Dermis microvascular lymphatic vessel endothelial cell (primary cell): Measurements from ENCODE around the gene AJAP1. TPM values are rescaled to one million over a fixed set of nuclear protein-coding genes. Genes with fewer than 3 reads are reported as not detected.
"Not testable (repeated sequence)": the region's sequence is repeated elsewhere in the genome, so short reads cannot be mapped to it uniquely, and the experiment has no call there.

Experiments
- DNase-seq, 2 donors: peaks; one replicate each; pipeline versions ENCODE4 v3.0.0 to v3.0.0-alpha.2; 2010; ENCODE audit warnings: low read depth in 2 of 2
- total RNA-seq: library from RNA; depleted of rRNA; stranded (reverse); fragments of >200 nt; gene quantifications from 2 replicates; pipeline ENCODE4 v1.2.1, GENCODE V29; 2014

AJAP1 gene
- total RNA-seq, result under 0.01 TPM in 1 of 2 replicates, not detected in the other

DNA sequence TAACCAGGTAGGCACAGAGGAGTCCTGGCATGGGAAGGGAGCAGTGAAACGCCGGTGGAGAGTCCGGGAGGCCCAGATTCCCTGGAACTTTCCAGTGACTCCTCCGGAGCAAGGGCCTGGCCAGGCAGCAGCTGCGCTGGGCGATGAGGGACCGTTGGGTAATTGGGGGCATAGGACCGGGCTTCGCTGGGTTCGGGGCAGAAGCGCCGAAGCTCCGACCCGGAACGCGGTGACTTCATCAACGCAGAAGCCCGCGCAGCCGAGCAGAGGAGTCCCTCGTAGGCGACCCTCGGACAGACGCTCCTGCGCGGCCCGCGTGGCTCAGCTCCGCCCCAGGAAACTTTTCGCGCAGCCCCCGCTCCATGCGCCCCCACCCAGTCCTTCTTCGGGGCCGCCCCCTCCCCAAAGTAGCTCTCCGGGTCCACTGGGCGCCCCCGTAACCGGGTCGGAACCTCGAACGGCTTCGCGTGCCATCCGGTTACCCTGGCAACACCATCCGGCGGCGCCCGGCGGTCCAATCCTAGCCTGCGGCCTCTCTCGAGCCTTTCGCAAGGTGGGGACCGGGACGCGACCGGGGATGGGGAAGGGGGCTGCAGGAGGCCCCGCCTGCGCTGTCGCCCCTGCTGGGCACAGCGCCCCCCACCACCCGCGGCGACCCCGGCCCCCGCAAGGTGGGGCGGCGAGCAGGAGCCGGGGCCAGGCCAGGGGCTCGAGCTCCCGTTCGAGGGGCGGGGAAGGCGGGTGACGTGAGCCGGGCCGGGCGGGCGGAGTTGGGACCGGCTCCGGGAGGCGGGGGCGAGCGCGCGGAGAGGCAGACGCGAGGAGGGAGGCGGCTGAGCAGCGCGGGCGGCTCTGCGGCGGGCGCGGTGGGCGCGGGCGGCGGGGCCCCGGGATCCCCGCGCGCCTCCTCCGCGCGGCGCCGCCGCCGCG lies at the start of gene AJAP1:
TSS of gene AJAP1 (plus strand) at position 814 of the 930 bp plus-strand sequence. CDS start 817 bp downstream, outside the sequence.
- no peak for DNase-seq

DNA sequence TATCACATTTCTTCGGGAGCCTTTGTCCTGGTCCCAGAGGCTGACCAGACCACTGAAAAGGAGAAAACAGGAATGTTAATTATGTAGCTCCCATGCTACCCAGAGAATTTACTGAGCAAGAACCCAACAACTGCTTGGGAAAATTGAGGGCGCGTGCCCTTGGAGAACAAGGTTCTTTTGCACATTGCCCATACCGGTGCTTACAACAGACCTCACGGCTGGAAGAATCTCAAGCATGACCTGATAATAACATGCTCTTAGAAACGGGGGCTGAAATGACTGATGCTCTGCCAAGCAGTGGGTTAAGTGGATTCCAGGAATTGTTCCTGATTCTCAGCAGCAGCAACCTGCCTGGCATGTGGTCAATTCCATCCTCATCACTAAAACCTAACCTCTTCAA lies 49.3 kb upstream of the AJAP1 start:
- no peak for DNase-seq

DNA sequence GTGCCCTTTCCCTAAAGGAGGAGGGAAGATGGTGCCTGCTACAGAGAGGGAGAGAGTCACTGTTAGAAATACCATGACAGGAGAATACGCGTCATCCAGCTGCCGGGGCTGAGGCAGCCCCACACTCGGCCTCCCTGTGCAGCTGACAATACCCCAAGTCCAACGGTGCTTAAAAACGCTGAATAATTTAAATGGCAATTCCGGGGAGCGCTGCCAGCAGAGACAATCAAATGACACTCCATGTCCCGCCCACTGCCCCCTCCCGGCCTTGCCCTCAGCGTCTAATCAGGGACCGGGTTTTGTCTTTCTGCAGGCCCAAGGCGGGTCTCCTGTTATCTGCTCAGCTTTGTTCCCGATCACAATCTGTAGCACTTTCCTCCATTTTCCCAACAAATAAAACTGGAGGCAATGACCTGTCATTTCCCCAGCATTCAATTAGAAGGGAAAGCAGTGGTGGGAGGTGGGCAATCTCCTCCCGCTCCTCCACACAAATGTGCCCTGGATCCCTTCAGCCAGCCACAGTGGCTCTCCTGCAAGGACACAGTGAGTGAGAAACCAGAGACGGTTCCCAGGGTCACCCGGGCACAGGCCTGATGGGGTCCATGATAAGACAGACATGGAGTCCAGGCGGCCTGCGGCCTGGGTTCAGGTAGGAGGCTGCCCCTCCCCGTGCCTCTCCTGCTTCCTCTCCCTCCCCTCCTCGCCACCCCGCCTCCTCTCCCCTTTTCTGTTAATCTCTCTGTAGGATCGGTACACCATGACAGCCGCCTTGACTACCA lies 42.7 kb upstream of the AJAP1 start:
- no peak for DNase-seq

DNA sequence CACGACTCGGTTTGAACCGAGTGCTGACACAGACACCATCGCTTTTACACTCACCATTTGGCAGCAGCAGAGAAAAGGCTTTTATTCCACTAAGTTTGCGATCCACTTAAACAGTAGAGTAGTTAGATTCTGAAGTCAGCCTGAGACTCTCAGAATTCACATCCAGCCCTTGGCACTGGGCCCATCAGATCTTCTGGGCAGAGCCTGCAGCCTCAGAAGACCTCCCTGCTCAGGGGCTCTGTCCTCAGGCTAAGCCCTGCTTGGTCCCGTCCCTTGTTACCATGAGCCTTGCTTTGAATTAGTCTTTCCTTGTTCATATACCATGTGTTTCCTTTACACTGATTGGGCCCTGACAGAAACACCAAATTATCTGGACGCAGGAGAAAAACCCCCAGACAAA lies 41.4 kb upstream of the AJAP1 start:
- no peak for DNase-seq

GRCh38 chr1:4613606-4614370 lies 40.6 kb upstream of the AJAP1 start:
- DNase-seq, result no peak

GRCh38 chr1:4614371-4615137 lies 39.9 kb upstream of the AJAP1 start:
- no peak for DNase-seq

DNA sequence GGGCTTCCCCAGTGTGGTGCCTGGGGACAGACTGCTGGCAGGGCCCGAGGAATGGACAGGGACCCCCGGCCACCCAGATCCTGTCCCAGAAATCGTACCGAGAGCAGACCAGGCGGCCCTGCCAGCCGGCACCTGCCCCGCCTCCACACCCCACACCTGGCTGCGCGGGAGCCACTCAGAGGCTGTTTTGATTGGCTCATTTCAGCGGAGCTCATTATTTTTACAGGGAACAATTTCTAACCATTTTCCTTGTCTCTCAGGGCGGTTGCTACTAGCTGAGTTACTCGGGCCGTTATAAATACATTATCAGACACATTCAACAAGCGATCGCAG lies 39.3 kb upstream of the AJAP1 start:
- no peak for DNase-seq

DNA sequence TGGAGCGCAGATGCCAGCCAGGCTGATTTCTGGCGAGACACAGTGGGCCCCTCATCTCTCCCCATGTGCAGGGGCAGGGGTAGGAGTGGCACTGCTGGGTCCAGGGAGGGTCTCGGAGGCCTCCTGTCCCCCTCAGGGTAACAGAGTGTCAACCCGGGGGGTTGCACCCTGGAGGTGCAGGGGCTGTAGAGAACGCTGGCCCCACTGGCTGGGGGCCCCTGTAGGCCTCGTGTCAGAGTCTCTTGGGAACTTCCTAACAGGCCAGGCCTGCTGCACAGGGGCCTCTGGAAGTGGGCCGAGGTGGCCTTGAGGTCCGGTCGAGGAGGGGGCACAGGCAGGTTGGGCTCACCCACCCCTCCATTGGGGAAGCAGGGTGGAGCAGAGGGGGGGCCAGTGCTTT lies 38.9 kb upstream of the AJAP1 start:
- no peak for DNase-seq

- no peak for DNase-seq
Measured at GRCh38 chr1:4616831-4617465, 37.5 kb upstream of the AJAP1 start.

DNA sequence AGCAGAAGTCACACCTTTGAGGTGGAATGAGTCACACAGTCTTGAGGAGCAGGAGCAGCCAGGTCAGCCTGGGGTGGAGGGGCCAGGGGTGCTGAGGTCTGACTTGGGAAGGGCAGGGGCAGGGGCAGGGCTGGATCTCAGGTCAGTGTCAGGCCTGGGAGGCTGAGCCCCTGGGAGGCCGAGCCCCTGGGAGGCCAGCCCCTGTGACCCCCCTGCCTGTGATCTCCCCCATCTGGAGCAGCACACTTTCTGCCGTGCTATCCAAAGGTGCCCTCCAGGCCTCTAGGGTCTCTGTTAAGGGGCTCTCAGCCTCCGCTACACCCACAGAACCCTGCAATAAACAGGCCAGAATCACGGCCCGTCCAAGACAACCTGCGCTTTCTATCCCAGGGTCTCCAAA lies 36.9 kb upstream of the AJAP1 start:
- no peak for DNase-seq

GRCh38 chr1:4618827-4619226 lies 35.6 kb upstream of the AJAP1 start:
- DNase-seq, result not testable (repeated sequence)

- DNase-seq, result no peak
Measured at GRCh38 chr1:4621646-4622045, 32.8 kb upstream of the AJAP1 start.

DNA sequence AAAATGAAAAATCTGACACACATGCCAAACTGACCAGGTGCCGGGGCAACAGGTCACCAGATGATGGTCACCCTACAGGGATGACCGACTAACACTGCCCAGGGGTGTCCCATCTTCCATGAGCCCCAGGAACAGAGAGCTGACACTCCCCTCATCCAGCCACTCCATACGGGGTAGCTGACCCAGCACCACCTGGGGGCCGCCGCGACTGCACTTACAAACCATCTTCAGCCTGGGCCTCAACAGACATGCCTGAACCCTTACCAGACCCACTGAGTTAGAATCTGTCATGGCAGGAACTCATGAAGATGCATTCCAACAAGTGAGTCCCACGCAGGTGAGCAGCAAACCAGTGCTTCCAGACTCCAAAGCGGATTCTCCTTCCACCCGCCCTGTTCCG lies 31.6 kb upstream of the AJAP1 start:
- no peak for DNase-seq

- no peak for DNase-seq
Measured at GRCh38 chr1:4624141-4624715, 30.2 kb upstream of the AJAP1 start.

- DNase-seq, result no peak
Measured at GRCh38 chr1:4624801-4625200, 29.6 kb upstream of the AJAP1 start.

- DNase-seq, result no peak
Measured at GRCh38 chr1:4626061-4626460, 28.3 kb upstream of the AJAP1 start.

GRCh38 chr1:4626560-4627319 lies 27.7 kb upstream of the AJAP1 start:
- DNase-seq, result no peak

DNA sequence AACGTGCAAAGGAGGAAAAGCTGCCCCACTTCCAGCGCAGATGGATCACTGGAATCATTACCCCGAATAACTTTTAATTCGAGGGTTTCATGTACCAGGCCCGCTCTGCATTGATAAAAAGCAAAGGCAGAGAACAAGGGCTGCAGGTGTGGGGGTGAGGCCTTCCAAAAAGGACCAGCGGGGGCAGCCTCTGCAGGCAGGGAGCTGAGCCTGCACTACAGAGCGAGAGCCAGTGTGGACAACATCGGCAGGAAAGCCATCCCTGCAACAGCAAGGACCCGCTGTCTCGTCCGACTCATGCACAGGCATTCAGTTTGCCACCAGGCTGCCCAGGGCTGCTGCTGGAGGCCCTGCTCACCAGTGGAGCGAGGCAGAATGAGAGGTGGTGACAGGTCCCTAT lies 27.1 kb upstream of the AJAP1 start:
- DNase-seq, result no peak

DNA sequence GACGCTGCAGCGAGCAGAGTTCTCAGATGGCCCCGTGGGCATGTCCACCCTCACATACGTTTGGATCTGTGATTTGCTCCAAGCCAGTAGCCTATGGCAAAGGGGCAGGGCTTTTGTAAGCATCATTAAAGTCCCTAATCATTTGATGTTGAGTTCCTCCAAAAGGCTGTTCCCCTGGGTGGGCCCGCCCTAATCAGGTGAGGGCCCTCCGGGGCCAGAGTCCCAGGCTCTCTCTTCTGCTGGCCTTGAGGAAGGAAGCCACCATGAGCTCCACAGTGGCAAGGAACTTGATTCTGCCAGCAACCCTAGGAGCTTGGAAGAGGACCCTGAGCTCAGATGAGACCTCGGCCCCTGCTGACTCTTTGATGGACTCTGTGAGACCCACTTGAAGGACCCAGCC lies 25.4 kb upstream of the AJAP1 start:
- no peak for DNase-seq

GRCh38 chr1:4630561-4630960 lies 23.8 kb upstream of the AJAP1 start:
- no peak for DNase-seq
